HL-60 (cell line): ENCODE measurements around the gene BRWD1.

ENCODE experiments used
- POLR2AphosphoS5 ChIP-seq: IDR thresholded peaks from 2 replicates; pipeline ENCODE4 v1.6.1; 2012; ENCODE audit warnings: low read depth
- TF ChIP-seq, protein P1 (sequence below): IDR thresholded peaks from one replicate; pipeline ENCODE4 v1.5.1; 2011; ENCODE audit warnings: low read length, control low read depth, inconsistent platforms; ENCODE audit not compliant: insufficient read depth

GRCh38 chr21:39345440-39345839, 32.0 kb upstream of the BRWD1 start:
- TF ChIP-seq, protein P1, sequence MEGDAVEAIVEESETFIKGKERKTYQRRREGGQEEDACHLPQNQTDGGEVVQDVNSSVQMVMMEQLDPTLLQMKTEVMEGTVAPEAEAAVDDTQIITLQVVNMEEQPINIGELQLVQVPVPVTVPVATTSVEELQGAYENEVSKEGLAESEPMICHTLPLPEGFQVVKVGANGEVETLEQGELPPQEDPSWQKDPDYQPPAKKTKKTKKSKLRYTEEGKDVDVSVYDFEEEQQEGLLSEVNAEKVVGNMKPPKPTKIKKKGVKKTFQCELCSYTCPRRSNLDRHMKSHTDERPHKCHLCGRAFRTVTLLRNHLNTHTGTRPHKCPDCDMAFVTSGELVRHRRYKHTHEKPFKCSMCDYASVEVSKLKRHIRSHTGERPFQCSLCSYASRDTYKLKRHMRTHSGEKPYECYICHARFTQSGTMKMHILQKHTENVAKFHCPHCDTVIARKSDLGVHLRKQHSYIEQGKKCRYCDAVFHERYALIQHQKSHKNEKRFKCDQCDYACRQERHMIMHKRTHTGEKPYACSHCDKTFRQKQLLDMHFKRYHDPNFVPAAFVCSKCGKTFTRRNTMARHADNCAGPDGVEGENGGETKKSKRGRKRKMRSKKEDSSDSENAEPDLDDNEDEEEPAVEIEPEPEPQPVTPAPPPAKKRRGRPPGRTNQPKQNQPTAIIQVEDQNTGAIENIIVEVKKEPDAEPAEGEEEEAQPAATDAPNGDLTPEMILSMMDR: no peak
- TF ChIP-seq POLR2AphosphoS5: no peak
